ENCODE data around the gene TWF2.

- no peak for TF ChIP-seq CTCF (IDR thresholded peaks at IDR 0.05)
- TF ChIP-seq POLR2AphosphoS5 (IDR thresholded peaks at IDR 0.05), result no peak
- no peak for TF ChIP-seq POLR2A (IDR thresholded peaks at IDR 0.05)
Measured at GRCh38 chr3:52257911-52258310, 19.0 kb upstream of the TWF2 start.

Measured in upper lobe of left lung (tissue), 4 donors.